GM19467 (cell line): ENCODE results near the gene ESRRG.

Experiments
- ATAC-seq: cut with Tn5 transposase; IDR thresholded peaks from one replicate; pipeline ENCODE4 v1.9.1; 2021; ENCODE audit warnings: mild to moderate bottlenecking, moderate library complexity; ENCODE audit not compliant: unreplicated experiment

Gene ESRRG

GRCh38 chr1:216523043-216523442, 200.2 kb downstream of the ESRRG start:
- ATAC-seq, result no peak

GRCh38 chr1:216521477-216521876, 201.8 kb downstream of the ESRRG start:
- no peak for ATAC-seq

- ATAC-seq, result no peak
These were observed 204.2 kb downstream of the ESRRG start for GRCh38 chr1:216518844-216519627.

DNA sequence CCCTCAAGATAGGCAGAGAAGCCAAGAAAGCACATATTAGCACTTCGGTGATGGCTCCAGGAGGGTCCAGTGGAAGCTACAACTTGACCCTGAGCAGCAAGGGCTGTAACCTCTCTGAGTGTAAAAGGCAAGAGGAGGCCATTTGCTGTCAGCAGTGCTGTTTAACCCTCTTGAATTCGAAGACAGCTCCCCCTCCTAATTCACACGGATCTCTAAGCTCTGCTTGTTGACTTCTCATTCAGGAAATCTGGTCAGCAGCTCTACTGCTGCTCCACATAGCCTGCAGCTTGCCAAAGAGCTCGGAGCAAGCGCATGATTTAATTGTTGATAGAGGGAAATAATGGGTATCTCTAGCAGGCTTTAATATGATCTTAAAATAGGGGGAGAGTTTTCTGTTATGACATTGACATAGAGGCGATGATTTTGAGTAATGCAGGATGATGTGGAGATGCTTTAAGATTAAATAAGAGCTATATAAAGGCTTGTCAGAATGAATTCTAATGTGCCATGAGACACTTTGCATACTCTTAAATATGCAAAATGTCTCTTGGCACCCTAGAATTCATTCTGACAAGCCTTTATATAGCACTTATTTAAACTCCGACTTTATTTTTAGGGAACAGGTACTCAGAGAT, 220.6 kb downstream of the ESRRG start:
- no peak for ATAC-seq

DNA sequence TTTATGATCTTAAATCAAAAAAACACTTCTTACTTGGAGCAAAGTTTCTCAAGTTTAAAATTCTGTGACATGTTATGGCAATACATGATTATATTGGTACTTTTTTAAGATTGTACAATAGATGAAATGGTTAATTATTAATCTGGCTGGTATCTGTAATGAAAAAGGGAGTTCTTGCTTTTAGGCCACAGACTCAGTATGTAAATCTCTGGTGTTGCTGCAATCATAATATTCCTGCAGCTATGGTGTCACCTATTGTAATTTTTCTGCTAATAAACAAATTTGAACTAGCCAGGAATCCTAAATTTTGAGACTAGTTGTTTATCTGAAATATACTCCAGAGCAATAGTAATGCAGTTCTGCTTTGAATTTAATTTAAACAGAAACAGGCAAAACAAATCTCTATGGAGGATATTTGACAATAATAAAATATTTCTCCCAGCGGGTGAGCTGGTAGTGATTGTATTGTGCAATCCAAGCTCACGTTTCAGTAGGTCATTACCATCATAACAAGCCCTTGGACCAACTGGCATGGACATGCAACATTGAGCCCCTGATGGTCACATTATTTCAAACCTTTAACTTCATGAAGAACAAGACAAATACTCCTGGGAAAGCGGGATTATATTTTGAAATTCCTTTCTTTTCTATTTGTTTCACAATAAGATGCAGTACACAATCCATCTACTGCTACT, 222.8 kb downstream of the ESRRG start:
- no peak for ATAC-seq

- no peak for ATAC-seq
These were observed 223.5 kb downstream of the ESRRG start for GRCh38 chr1:216499581-216500272.

DNA sequence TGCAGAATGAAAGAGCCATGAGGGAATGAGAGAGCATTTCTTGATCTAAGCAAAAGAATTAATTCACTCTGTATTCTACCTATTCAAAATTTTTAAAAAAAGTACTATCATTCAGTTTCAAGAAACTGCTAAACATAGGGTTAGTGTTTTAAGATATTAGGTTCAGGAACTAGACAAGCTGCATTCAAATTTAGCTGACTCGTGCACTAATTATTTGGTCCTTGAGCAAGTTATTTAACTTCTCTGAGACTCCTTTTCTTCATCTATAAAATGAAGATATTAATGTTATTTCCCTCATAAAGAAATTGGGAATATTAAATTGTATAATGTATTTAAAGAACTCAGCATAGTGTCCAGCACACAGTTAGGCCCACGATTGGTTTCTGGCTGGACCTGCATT, 225.0 kb downstream of the ESRRG start:
- ATAC-seq, result no peak

- ATAC-seq, result no peak
These were observed 238.2 kb downstream of the ESRRG start for GRCh38 chr1:216485042-216485441.

- ATAC-seq, result no peak
These were observed 239.4 kb downstream of the ESRRG start for GRCh38 chr1:216483672-216484401.

DNA sequence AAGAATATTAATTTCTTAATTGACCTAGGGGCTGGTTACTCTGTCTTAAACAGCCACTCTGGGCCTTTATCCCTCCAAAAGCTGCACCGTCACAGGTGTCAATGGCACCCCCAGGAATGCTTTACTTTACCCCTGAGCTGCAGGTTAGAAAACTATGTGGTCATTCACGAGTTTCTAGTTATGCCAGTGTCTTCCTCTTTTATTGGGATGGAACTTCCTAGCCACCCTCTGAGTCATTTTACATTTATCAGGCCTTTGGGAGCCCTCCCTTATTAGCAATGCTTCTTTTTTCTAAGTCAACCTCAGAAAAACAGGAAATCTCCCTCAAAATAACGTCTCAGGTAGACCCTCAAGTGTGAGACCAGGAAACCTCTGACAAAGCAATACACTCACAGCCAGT, 240.6 kb downstream of the ESRRG start:
- ATAC-seq, result no peak

GRCh38 chr1:216478238-216478637, 245.0 kb downstream of the ESRRG start:
- no peak for ATAC-seq

DNA sequence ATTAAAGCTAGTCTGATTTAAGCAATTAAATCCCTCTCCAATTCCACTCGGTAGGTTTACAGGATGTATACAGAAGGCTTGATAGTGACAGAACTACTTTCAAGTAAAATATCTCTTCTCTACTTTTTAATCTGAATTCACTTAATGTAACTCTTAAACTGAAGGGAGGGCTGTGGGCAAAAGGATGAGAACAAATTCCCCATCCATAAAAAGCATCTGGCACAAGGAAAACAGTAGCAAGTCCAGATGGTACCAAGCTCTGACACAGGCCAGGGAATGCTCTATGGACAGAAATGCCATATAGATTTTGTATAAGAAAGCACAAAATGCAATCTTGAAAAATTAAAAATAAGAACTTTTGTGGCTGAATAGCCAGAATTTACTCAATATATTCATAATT, 246.9 kb downstream of the ESRRG start:
- ATAC-seq, result no peak

DNA sequence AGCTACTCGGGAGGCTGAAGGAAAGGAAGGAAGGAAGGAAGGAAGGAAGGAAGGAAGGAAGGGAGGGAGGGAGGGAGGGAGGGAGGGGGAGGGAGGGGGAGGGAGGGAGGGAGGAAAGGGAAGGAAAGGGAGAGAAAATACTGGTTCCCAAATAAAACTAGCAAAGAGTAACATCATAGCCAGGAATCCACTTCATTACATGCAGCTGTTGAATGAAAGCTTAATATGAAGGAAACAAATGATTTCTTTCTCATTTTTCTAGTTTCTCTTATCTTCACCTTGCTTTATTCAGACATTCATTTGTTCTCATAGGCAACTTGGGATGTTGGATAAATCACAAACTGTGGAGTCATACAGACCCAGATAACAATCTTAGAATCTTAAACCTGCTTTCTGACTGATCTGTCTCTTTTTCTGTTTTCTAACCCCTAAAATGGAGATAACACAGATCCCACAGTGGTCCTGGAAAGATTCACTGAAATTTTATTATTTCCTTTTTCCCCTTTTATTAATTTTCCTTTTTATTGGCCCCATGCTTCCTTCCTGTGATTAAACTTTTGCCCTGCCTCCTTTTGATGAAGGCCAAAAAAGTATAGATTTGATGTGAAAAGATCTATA, 247.5 kb downstream of the ESRRG start:
- ATAC-seq, result no peak

GRCh38 chr1:216466162-216466801, 256.9 kb downstream of the ESRRG start:
- ATAC-seq, result no peak

DNA sequence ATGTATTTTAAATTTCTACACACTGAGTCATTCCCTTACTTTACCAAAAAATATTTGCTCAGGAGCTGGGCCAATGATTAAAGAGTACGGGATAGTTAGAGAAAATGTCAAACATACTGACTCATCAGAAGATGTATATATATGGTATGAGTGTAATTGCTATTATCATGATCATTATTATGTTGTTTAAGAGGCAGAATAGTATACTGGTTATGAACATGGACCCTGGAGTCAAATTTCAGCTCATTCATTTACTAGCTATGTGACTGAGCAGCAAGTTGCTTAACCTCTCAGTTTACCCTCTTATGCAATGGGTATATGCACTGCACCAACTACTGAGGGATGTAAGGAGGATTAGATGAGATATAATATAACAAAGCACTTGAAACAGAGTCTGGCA, 258.7 kb downstream of the ESRRG start:
- no peak for ATAC-seq

DNA sequence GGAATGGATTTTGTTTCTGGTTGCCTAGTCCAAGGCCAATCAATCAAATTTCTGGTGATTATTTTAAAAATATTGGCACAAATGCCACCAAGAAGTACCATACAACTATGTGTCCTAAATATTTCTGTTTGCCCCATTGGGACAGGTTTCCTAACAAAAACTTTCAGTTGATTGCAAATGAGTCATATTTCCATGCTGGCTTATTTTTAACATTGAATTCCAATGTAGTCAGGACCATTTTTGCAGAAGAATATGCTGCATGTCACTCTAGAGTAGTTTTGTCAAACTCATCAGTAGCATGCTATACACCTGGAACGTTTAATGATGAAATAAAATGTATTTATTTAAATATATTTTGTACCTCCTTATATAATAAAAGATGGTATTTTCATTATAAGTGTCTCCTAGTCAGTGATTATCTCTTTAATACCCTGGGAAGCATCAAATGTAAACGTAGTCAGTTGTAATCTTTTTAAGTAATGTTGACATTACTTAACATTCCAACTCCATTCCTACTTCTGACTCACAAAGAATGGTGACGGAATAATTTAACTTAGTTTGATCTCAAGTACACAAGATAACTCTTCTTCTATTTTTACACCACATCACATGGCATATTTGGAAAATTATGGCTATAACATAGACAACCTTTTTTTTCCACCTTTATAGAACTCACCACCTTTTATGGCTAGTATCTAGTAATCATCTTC, 261.0 kb downstream of the ESRRG start:
- ATAC-seq, result no peak

GRCh38 chr1:216461466-216461865, 261.8 kb downstream of the ESRRG start:
- ATAC-seq, result no peak

DNA sequence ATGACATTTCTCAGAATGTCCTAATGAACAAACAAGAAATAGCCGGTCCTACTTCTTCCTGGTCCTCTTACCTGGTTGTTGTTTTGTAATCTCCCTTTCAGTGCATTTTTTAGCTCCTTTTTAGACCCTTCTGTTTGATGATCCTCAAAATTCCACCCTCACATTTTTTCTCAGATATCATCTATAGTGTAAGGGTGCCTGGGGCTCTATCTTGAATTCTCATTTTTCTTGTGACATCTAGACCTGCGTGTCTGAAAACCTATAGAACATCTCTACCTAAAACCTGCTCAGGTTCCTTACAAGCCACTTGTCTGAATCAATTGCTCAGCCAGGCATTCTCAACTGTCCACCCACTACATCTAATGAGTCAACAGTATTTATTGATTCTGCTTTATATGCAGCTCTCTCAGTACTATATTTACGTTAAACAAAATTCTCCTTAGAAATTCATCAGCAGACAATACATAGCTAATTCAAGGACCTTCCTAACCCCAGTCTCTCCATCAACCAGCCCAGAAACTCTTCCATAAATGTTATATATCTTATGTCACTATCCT, 263.5 kb downstream of the ESRRG start:
- ATAC-seq, result no peak

DNA sequence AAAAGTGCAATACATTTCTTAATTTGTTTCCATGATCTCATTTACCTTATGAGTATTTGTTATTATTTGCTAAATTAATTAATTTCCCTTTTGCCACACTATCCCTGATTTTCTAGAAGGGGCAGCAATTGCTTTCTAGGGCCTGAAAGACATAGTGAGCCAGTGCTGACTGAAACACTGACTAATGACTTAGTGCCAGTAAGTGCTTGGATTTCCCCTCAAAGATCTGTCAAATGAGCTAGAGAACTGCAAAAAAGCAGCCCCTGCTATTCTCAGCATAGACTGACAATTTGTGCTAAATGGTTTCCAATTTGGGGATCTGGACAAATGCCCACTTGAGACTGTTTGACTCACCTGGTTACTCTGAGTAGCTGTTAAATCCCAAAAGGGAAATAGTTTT, 264.4 kb downstream of the ESRRG start:
- no peak for ATAC-seq
